WTC11 (cell line): ENCODE data around the gene TMA7.

Experiments
- SMAD3 ChIP-seq: sonication (generic); formaldehyde crosslinking; IDR thresholded peaks from 2 replicates; pipeline ENCODE4 v1.8.0; 2022; ENCODE audit warnings: missing genetic modification reagents, mild to moderate bottlenecking, borderline replicate concordance
- ZSCAN18 ChIP-seq: fragments of 250-450 bp; sonication (Bioruptor Pico); IDR thresholded peaks from 2 replicates; pipeline ENCODE4 v2.1.2; 2022; ENCODE audit warnings: mild to moderate bottlenecking, moderate library complexity

DNA sequence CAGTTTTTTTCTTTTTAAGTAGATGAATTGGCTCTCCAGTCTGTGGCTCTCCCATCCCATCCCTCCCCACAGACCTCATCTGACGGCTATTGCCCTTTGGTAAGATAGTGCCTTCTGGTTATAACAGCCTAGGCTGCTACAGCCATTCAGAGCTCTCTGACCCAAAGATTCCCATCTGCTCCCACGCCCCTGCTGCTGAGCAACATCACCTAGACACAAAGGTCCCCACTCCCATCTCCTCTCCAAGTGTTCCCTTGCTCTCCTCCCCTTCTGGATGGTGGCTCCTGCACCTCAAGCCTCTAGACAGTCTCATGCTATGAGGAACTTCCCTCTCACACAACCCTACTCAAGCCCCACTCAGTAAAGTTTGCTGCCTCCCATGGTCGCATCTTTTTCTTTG lies 44.3 kb upstream of the TMA7 start:
- no peak for TF ChIP-seq SMAD3
- no peak for TF ChIP-seq ZSCAN18 (CRISPR knock-in tag)
